WTC11 (cell line): ENCODE results near the gene ZNF516. TPM values are rescaled to one million over a fixed set of nuclear protein-coding genes. Genes with fewer than 3 reads are reported as not detected.

ENCODE experiments used
- ATAC-seq: fragments of 200-7000 bp; cut with Tn5 transposase; 2 replicates; pipeline ENCODE4 v1.10.0; 2021; ENCODE audit warnings: mild to moderate bottlenecking, moderate library complexity
- CTCF ChIA-PET: fragments of 300-600 bp; sonication (Branson Sonifier 250); formaldehyde crosslinking; loops from one replicate; lab custom pipeline; 2021; ENCODE audit warnings: antibody characterized with exemption; lab: Charles Lee
- POLR2A ChIA-PET: fragments of 350-600 bp; sonication (Branson Sonifier 250); formaldehyde crosslinking; loops from one replicate; lab custom pipeline; 2021; ENCODE audit warnings: antibody characterized with exemption; lab: Charles Lee
- DNase-seq: peaks from one replicate; pipeline ENCODE4 v3.0.0; 2021; ENCODE audit warnings: low spot score
- H3K27ac Mint-ChIP-seq: 2 replicates; pipeline ENCODE4 v1.8.0; 2021; ENCODE audit warnings: mixed read lengths
- H3K27me3 Mint-ChIP-seq: 2 replicates; pipeline ENCODE4 v1.8.0; 2021; ENCODE audit warnings: low read depth, mild to moderate bottlenecking, moderate library complexity, mixed read lengths
- H3K36me3 Mint-ChIP-seq: 2 replicates; pipeline ENCODE4 v1.8.0; 2021; ENCODE audit warnings: mixed read lengths
- H3K4me1 Mint-ChIP-seq: 2 replicates; pipeline ENCODE4 v1.8.0; 2022; ENCODE audit warnings: mixed read lengths
- H3K4me3 Mint-ChIP-seq: 2 replicates; pipeline ENCODE4 v1.8.0; 2021; ENCODE audit warnings: mild to moderate bottlenecking, moderate library complexity, mixed read lengths
- H3K9me3 Mint-ChIP-seq: 2 replicates; pipeline ENCODE4 v1.8.0; 2021; ENCODE audit warnings: mixed read lengths
- ELF4 ChIP-seq: sonication (generic); formaldehyde crosslinking; IDR thresholded peaks from 2 replicates; pipeline ENCODE4 v1.8.1; 2022; ENCODE audit warnings: low read depth, mild to moderate bottlenecking, moderate library complexity, missing genetic modification reagents
- ETV6 ChIP-seq: sonication (generic); formaldehyde crosslinking; IDR thresholded peaks from 2 replicates; pipeline ENCODE4 v1.8.1; 2022; ENCODE audit warnings: mild to moderate bottlenecking, missing genetic modification reagents
- FOXK1 ChIP-seq: sonication (generic); formaldehyde crosslinking; IDR thresholded peaks from 2 replicates; pipeline ENCODE4 v1.8.0; 2022; ENCODE audit warnings: mild to moderate bottlenecking, moderate library complexity, missing genetic modification reagents
- KAT7 ChIP-seq: sonication (generic); formaldehyde crosslinking; IDR thresholded peaks from 2 replicates; pipeline ENCODE4 v1.8.1; 2023; ENCODE audit warnings: missing genetic modification reagents, mild to moderate bottlenecking, borderline replicate concordance
- MXD4 ChIP-seq: fragments of 250-450 bp; sonication (Bioruptor Pico); IDR thresholded peaks from 2 replicates; pipeline ENCODE4 v1.8.0; 2021; ENCODE audit warnings: mild to moderate bottlenecking, moderate library complexity, borderline replicate concordance
- MYBL2 ChIP-seq: sonication (generic); formaldehyde crosslinking; IDR thresholded peaks from 2 replicates; pipeline ENCODE4 v1.8.1; 2023; ENCODE audit warnings: mild to moderate bottlenecking, moderate library complexity, missing genetic modification reagents
- NFATC4 ChIP-seq: fragments of 250-450 bp; sonication (Bioruptor Pico); IDR thresholded peaks from 2 replicates; pipeline ENCODE4 v1.9.0; 2021; ENCODE audit warnings: mild to moderate bottlenecking
- NR2C2 ChIP-seq: sonication (generic); formaldehyde crosslinking; IDR thresholded peaks from 2 replicates; pipeline ENCODE4 v1.8.0; 2022; ENCODE audit warnings: mild to moderate bottlenecking, missing genetic modification reagents
- TEAD4 ChIP-seq: sonication (generic); formaldehyde crosslinking; IDR thresholded peaks from 2 replicates; pipeline ENCODE4 v1.8.0; 2022; ENCODE audit warnings: mild to moderate bottlenecking, missing genetic modification reagents
- ZBTB21 ChIP-seq: sonication (generic); formaldehyde crosslinking; IDR thresholded peaks from 2 replicates; pipeline ENCODE4 v1.8.1; 2023; ENCODE audit warnings: mild to moderate bottlenecking, missing genetic modification reagents, borderline replicate concordance
- ZNF138 ChIP-seq: sonication (generic); formaldehyde crosslinking; conservative IDR thresholded peaks from 2 replicates; pipeline ENCODE4 v1.8.1; 2022; ENCODE audit warnings: mild to moderate bottlenecking, moderate library complexity, missing genetic modification reagents
- ZNF232 ChIP-seq: sonication (generic); formaldehyde crosslinking; IDR thresholded peaks from 2 replicates; pipeline ENCODE4 v1.8.0; 2022; ENCODE audit warnings: mild to moderate bottlenecking, missing genetic modification reagents
- ZNF317 ChIP-seq: sonication (generic); formaldehyde crosslinking; IDR thresholded peaks from 2 replicates; pipeline ENCODE4 v1.8.1; 2023; ENCODE audit warnings: low read depth, mild to moderate bottlenecking, moderate library complexity, missing genetic modification reagents, borderline replicate concordance
- total RNA-seq: library from RNA; stranded (reverse); gene quantifications from 3 replicates; pipeline ENCODE4 v1.2.3, GENCODE V29; 2021
- TF ChIP-seq, protein P1 (sequence below): sonication (generic); formaldehyde crosslinking; IDR thresholded peaks from 2 replicates; pipeline ENCODE4 v1.8.1; 2022; ENCODE audit warnings: mild to moderate bottlenecking, missing genetic modification reagents, moderate library complexity, borderline replicate concordance
- TF ChIP-seq, protein P2 (sequence below): sonication (generic); formaldehyde crosslinking; IDR thresholded peaks from 2 replicates; pipeline ENCODE4 v1.8.0; 2023; ENCODE audit warnings: mild to moderate bottlenecking, missing genetic modification reagents
- TF ChIP-seq, protein P3 (sequence below): sonication (generic); formaldehyde crosslinking; IDR thresholded peaks from 2 replicates; pipeline ENCODE4 v1.8.1; 2023; ENCODE audit warnings: mild to moderate bottlenecking, missing genetic modification reagents, moderate library complexity
- TF ChIP-seq, protein P4 (sequence below): fragments of 250-450 bp; sonication (Bioruptor Pico); IDR thresholded peaks from 2 replicates; pipeline ENCODE4 v2.1.2; 2022; ENCODE audit warnings: mild to moderate bottlenecking, moderate library complexity
- TF ChIP-seq, protein P5 (sequence below): sonication (generic); formaldehyde crosslinking; IDR thresholded peaks from 2 replicates; pipeline ENCODE4 v1.8.1; 2023; ENCODE audit warnings: mild to moderate bottlenecking, missing genetic modification reagents, borderline replicate concordance
- TF ChIP-seq, protein P6 (sequence below): sonication (generic); formaldehyde crosslinking; IDR thresholded peaks from 2 replicates; pipeline ENCODE4 v1.8.0; 2023; ENCODE audit warnings: missing genetic modification reagents, mild to moderate bottlenecking, borderline replicate concordance

Gene ZNF516
- total RNA-seq, 1 experiment from 2014 or later: 58.6 TPM

DNA sequence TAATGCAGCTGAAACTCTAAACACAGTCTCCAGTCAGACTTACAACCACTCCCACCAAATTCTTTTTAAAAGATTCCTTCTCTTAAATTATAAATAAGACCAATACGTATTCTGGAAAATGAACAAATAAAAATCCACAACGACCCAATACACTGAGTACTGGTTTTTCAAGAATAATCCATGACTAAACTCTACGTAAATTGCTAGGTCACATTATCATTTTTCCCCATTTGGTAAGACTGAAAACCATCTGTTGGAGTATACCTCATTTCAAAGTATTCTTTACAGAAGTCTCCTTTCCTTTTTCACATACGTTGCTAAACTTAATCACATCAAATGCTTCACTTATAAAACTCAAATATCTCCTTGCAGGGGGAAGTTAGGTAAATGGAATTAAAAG, 6.0 kb downstream of the ZNF516 start:
- Mint-ChIP-seq H3K27ac (no peak overlapping the region), H3K9me3 (no peaks in the 10 kb centered on the region), H3K36me3 (no peaks in the 10 kb centered on the region), H3K4me1 (peaks cover 70% of the 10 kb centered on the region), H3K4me3 (peak overlapping the region; percentile 90), H3K27me3 (peaks cover 46% of the 10 kb centered on the region)
- CTCF ChIA-PET: interaction anchor here (0.6 kb wide), 1 partner anchor 8 kb away, joined by 4 read pairs; no protein-coding TSS in a partner anchor
- POLR2A ChIA-PET: no interaction called here
- ATAC-seq (no peak), DNase-seq (no peak)
- TF ChIP-seq, protein P1, sequence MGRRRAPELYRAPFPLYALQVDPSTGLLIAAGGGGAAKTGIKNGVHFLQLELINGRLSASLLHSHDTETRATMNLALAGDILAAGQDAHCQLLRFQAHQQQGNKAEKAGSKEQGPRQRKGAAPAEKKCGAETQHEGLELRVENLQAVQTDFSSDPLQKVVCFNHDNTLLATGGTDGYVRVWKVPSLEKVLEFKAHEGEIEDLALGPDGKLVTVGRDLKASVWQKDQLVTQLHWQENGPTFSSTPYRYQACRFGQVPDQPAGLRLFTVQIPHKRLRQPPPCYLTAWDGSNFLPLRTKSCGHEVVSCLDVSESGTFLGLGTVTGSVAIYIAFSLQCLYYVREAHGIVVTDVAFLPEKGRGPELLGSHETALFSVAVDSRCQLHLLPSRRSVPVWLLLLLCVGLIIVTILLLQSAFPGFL (CRISPR knock-in tag): no peak
- TF ChIP-seq ZNF138 (no peak), KAT7 (CRISPR knock-in tag) (no peak), NR2C2 (CRISPR knock-in tag) (no peak), ZNF232 (CRISPR knock-in tag) (no peak), ETV6 (no peak), NFATC4 (CRISPR knock-in tag) (no peak), ZBTB21 (CRISPR knock-in tag) (no peak), ZNF317 (CRISPR knock-in tag) (no peak)
- TF ChIP-seq, protein P2, sequence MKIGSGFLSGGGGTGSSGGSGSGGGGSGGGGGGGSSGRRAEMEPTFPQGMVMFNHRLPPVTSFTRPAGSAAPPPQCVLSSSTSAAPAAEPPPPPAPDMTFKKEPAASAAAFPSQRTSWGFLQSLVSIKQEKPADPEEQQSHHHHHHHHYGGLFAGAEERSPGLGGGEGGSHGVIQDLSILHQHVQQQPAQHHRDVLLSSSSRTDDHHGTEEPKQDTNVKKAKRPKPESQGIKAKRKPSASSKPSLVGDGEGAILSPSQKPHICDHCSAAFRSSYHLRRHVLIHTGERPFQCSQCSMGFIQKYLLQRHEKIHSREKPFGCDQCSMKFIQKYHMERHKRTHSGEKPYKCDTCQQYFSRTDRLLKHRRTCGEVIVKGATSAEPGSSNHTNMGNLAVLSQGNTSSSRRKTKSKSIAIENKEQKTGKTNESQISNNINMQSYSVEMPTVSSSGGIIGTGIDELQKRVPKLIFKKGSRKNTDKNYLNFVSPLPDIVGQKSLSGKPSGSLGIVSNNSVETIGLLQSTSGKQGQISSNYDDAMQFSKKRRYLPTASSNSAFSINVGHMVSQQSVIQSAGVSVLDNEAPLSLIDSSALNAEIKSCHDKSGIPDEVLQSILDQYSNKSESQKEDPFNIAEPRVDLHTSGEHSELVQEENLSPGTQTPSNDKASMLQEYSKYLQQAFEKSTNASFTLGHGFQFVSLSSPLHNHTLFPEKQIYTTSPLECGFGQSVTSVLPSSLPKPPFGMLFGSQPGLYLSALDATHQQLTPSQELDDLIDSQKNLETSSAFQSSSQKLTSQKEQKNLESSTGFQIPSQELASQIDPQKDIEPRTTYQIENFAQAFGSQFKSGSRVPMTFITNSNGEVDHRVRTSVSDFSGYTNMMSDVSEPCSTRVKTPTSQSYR (CRISPR knock-in tag): no peak
- TF ChIP-seq, protein P3, sequence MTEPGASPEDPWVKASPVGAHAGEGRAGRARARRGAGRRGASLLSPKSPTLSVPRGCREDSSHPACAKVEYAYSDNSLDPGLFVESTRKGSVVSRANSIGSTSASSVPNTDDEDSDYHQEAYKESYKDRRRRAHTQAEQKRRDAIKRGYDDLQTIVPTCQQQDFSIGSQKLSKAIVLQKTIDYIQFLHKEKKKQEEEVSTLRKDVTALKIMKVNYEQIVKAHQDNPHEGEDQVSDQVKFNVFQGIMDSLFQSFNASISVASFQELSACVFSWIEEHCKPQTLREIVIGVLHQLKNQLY (CRISPR knock-in tag): no peak

DNA sequence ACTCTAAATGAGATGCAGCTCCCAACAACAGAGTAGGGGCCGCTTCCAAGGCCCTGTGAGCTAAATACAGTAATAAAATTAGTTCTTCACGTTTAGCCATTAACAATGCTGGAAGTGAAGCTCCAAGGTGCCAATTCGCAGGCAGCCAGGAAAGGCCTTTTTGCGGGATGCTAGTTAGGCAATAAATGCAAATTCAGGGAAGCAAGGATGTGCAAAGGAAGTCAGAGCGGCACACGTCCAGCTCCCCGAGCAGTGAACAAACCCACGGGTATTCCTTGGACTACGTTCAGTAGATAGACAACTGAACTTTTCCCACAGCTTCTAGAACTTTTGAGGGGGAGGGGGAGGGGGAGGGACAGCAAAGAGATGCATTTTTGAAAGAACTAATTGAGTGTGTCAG, 6.9 kb downstream of the ZNF516 start:
- Mint-ChIP-seq H3K4me3 (peak overlapping the region; percentile 41), H3K36me3 (no peaks in the 10 kb centered on the region)

More for the DNA sequence above, 6.9 kb downstream of the ZNF516 start:
- H3K27ac Mint-ChIP-seq: no peak overlapping the region
- DNase-seq (no peak), ATAC-seq (no peak)
- TF ChIP-seq, protein P4, sequence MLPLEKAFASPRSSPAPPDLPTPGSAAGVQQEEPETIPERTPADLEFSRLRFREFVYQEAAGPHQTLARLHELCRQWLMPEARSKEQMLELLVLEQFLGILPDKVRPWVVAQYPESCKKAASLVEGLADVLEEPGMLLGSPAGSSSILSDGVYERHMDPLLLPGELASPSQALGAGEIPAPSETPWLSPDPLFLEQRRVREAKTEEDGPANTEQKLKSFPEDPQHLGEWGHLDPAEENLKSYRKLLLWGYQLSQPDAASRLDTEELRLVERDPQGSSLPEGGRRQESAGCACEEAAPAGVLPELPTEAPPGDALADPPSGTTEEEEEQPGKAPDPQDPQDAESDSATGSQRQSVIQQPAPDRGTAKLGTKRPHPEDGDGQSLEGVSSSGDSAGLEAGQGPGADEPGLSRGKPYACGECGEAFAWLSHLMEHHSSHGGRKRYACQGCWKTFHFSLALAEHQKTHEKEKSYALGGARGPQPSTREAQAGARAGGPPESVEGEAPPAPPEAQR (CRISPR knock-in tag): no peak
- TF ChIP-seq ELF4 (CRISPR knock-in tag) (no peak), MYBL2 (CRISPR knock-in tag) (no peak), MXD4 (no peak), TEAD4 (CRISPR knock-in tag) (no peak), FOXK1 (CRISPR knock-in tag) (no peak)
- TF ChIP-seq, protein P5, sequence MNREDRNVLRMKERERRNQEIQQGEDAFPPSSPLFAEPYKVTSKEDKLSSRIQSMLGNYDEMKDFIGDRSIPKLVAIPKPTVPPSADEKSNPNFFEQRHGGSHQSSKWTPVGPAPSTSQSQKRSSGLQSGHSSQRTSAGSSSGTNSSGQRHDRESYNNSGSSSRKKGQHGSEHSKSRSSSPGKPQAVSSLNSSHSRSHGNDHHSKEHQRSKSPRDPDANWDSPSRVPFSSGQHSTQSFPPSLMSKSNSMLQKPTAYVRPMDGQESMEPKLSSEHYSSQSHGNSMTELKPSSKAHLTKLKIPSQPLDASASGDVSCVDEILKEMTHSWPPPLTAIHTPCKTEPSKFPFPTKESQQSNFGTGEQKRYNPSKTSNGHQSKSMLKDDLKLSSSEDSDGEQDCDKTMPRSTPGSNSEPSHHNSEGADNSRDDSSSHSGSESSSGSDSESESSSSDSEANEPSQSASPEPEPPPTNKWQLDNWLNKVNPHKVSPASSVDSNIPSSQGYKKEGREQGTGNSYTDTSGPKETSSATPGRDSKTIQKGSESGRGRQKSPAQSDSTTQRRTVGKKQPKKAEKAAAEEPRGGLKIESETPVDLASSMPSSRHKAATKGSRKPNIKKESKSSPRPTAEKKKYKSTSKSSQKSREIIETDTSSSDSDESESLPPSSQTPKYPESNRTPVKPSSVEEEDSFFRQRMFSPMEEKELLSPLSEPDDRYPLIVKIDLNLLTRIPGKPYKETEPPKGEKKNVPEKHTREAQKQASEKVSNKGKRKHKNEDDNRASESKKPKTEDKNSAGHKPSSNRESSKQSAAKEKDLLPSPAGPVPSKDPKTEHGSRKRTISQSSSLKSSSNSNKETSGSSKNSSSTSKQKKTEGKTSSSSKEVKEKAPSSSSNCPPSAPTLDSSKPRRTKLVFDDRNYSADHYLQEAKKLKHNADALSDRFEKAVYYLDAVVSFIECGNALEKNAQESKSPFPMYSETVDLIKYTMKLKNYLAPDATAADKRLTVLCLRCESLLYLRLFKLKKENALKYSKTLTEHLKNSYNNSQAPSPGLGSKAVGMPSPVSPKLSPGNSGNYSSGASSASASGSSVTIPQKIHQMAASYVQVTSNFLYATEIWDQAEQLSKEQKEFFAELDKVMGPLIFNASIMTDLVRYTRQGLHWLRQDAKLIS (CRISPR knock-in tag): no peak
- TF ChIP-seq, protein P6, sequence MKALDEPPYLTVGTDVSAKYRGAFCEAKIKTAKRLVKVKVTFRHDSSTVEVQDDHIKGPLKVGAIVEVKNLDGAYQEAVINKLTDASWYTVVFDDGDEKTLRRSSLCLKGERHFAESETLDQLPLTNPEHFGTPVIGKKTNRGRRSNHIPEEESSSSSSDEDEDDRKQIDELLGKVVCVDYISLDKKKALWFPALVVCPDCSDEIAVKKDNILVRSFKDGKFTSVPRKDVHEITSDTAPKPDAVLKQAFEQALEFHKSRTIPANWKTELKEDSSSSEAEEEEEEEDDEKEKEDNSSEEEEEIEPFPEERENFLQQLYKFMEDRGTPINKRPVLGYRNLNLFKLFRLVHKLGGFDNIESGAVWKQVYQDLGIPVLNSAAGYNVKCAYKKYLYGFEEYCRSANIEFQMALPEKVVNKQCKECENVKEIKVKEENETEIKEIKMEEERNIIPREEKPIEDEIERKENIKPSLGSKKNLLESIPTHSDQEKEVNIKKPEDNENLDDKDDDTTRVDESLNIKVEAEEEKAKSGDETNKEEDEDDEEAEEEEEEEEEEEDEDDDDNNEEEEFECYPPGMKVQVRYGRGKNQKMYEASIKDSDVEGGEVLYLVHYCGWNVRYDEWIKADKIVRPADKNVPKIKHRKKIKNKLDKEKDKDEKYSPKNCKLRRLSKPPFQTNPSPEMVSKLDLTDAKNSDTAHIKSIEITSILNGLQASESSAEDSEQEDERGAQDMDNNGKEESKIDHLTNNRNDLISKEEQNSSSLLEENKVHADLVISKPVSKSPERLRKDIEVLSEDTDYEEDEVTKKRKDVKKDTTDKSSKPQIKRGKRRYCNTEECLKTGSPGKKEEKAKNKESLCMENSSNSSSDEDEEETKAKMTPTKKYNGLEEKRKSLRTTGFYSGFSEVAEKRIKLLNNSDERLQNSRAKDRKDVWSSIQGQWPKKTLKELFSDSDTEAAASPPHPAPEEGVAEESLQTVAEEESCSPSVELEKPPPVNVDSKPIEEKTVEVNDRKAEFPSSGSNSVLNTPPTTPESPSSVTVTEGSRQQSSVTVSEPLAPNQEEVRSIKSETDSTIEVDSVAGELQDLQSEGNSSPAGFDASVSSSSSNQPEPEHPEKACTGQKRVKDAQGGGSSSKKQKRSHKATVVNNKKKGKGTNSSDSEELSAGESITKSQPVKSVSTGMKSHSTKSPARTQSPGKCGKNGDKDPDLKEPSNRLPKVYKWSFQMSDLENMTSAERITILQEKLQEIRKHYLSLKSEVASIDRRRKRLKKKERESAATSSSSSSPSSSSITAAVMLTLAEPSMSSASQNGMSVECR: no peak
- ChIA-PET CTCF (interaction anchor here (0.6 to 2.0 kb wide), 10 partner anchors 7 to 220 kb away, joined by 3 to 10 read pairs (median 4); no protein-coding TSS in a partner anchor), POLR2A (interaction anchor here (0.6 kb wide), 2 partner anchors 13 to 58 kb away, joined by 3 to 8 read pairs; no protein-coding TSS in a partner anchor)
- H3K4me1 Mint-ChIP-seq: peaks cover 73% of the 10 kb centered on the region
- H3K9me3 Mint-ChIP-seq: no peaks in the 10 kb centered on the region
- H3K27me3 Mint-ChIP-seq: peaks cover 37% of the 10 kb centered on the region
